Smooth muscle cell (in vitro differentiated cells): ENCODE data around the gene PLCB3. TPM values are rescaled to one million over a fixed set of nuclear protein-coding genes. Genes with fewer than 3 reads are reported as not detected.

ENCODE experiments used
- DNase-seq: peaks from one replicate; lab custom pipeline; 2025; ENCODE audit not compliant: unreplicated experiment; lab: John Stamatoyannopoulos, UW
- H2AFZ ChIP-seq: fragments of 200-600 bp; sonication (generic); 2 replicates; pipeline ENCODE4 v1.6.0; 2016; ENCODE audit warnings: antibody characterized with exemption, low read depth, mild to moderate bottlenecking
- H3F3A ChIP-seq: fragments of 200-600 bp; sonication (generic); 2 replicates; pipeline ENCODE4 v1.6.0; 2017; ENCODE audit warnings: antibody characterized with exemption, low read depth
- H3K27ac ChIP-seq: fragments of 200-600 bp; sonication (generic); 2 replicates; pipeline ENCODE4 v1.5.1; 2016; ENCODE audit warnings: low read depth, mild to moderate bottlenecking
- H3K27me3 ChIP-seq: fragments of 200-600 bp; sonication (generic); 2 replicates; pipeline ENCODE4 v1.6.1; 2016; ENCODE audit warnings: low read depth, mild to moderate bottlenecking
- H3K36me3 ChIP-seq: fragments of 200-600 bp; sonication (generic); 2 replicates; pipeline ENCODE4 v1.5.1; 2016; ENCODE audit warnings: low read depth
- H3K4me1 ChIP-seq: fragments of 200-600 bp; sonication (generic); 2 replicates; pipeline ENCODE4 v1.5.1; 2016; ENCODE audit warnings: low read depth
- H3K4me2 ChIP-seq: fragments of 200-600 bp; sonication (generic); 2 replicates; pipeline ENCODE4 v1.6.0; 2016; ENCODE audit warnings: mild to moderate bottlenecking
- H3K4me3 ChIP-seq: fragments of 200-600 bp; sonication (generic); 2 replicates; pipeline ENCODE4 v1.5.1; 2016; ENCODE audit warnings: mild to moderate bottlenecking
- H3K79me2 ChIP-seq: fragments of 200-600 bp; sonication (generic); 2 replicates; pipeline ENCODE4 v1.6.0; 2016; ENCODE audit warnings: low read depth, mild to moderate bottlenecking
- H3K9ac ChIP-seq: fragments of 200-600 bp; sonication (generic); 2 replicates; pipeline ENCODE4 v1.6.0; 2016; ENCODE audit warnings: low read depth
- H3K9me3 ChIP-seq: fragments of 200-600 bp; sonication (generic); replicated peaks from 2 replicates; pipeline ENCODE4 v1.5.1; 2016; ENCODE audit warnings: low read depth
- H4K20me1 ChIP-seq: fragments of 200-600 bp; sonication (generic); 2 replicates; pipeline ENCODE4 v1.6.0; 2016; ENCODE audit warnings: low read depth
- WGBS: methylation state at CpG from one replicate; pipeline ENCODE4 v1.1.7; 2016; ENCODE audit warnings: low lambda C conversion rate; 5-methylcytosine and 5-hydroxymethylcytosine counted together
- polyA plus RNA-seq: library from polyadenylated mRNA; unstranded; fragments of >200 nt; fragmentation: Nextera tagmentation; extraction: Ambion mirVana; gene quantifications from 2 replicates; pipeline ENCODE4 v1.2.1, GENCODE V29; 2016
- total RNA-seq: library from RNA; depleted of rRNA; stranded (reverse); fragments of >200 nt; gene quantifications from 2 replicates; pipeline ENCODE4 v1.2.3, GENCODE V29; 2014
- TF ChIP-seq, protein P1 (sequence below): fragments of 200-600 bp; sonication (generic); IDR thresholded peaks from 2 replicates; pipeline ENCODE4 v1.5.1; 2017; ENCODE audit warnings: borderline replicate concordance, mild to moderate bottlenecking, antibody characterized with exemption; ENCODE audit not compliant: insufficient read depth, poor library complexity, severe bottlenecking

The PLCB3 gene
- total and polyA plus RNA-seq, 2 experiments from 2014 or later: 15.0 to 15.6 TPM

DNA sequence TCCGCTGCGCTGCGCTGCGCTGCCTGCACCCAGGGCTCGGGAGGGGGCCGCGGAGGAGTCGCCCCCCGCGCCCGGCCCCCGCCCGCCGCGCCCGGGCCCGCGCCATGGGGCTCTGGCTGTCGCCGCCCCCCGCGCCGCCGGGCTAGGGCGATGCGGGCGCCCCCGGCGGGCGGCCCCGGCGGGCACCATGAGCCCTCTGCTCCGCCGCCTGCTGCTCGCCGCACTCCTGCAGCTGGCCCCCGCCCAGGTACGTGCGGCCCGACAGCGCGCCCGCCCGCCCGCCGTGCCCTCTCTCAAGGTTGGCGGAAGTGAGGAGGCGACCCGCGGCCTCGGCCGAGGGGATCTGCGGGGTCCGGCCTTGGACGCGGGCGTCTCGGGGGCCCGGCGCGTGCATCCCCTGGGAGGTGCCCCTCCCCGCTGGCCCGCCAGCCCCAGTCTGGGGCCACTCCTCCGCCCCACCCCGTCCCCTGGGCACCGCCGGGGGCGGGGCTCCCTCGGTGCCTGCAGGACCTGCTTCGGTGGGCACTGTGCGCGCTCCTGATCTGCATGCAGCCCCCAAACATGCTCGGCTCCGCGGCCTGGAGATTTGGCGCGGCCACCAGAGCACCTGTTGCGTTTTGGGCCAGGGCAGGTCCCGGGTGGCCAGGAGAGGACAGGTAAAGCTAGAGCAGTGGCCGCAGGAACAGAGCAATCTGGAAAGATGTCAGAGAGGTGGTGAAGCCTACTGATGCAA, 16.5 kb upstream of the PLCB3 start:
- H3K27me3 ChIP-seq: no peaks in the 10 kb centered on the region
- H3K36me3 ChIP-seq: no peaks in the 10 kb centered on the region
- TF ChIP-seq, protein P1, sequence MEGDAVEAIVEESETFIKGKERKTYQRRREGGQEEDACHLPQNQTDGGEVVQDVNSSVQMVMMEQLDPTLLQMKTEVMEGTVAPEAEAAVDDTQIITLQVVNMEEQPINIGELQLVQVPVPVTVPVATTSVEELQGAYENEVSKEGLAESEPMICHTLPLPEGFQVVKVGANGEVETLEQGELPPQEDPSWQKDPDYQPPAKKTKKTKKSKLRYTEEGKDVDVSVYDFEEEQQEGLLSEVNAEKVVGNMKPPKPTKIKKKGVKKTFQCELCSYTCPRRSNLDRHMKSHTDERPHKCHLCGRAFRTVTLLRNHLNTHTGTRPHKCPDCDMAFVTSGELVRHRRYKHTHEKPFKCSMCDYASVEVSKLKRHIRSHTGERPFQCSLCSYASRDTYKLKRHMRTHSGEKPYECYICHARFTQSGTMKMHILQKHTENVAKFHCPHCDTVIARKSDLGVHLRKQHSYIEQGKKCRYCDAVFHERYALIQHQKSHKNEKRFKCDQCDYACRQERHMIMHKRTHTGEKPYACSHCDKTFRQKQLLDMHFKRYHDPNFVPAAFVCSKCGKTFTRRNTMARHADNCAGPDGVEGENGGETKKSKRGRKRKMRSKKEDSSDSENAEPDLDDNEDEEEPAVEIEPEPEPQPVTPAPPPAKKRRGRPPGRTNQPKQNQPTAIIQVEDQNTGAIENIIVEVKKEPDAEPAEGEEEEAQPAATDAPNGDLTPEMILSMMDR: no peak
- peaks cover 6% of the 10 kb centered on the region for H3K79me2 ChIP-seq
- no peak for DNase-seq
- H2AFZ ChIP-seq: no peak overlapping the region
- H3K9ac ChIP-seq: no peak overlapping the region
- WGBS: 4% methylated on average over 25 of the region's 80 CpGs
- peaks cover 5% of the 10 kb centered on the region for H3K4me1 ChIP-seq
- H4K20me1 ChIP-seq: peaks cover 4% of the 10 kb centered on the region
- peak overlapping the region; percentile 72 for H3K4me3 ChIP-seq
- no peaks in the 10 kb centered on the region for H3K9me3 ChIP-seq
- H3K27ac ChIP-seq: no peak overlapping the region
- peak overlapping the region; percentile 93 for H3K4me2 ChIP-seq
- H3F3A ChIP-seq: peaks cover 13% of the 10 kb centered on the region

DNA sequence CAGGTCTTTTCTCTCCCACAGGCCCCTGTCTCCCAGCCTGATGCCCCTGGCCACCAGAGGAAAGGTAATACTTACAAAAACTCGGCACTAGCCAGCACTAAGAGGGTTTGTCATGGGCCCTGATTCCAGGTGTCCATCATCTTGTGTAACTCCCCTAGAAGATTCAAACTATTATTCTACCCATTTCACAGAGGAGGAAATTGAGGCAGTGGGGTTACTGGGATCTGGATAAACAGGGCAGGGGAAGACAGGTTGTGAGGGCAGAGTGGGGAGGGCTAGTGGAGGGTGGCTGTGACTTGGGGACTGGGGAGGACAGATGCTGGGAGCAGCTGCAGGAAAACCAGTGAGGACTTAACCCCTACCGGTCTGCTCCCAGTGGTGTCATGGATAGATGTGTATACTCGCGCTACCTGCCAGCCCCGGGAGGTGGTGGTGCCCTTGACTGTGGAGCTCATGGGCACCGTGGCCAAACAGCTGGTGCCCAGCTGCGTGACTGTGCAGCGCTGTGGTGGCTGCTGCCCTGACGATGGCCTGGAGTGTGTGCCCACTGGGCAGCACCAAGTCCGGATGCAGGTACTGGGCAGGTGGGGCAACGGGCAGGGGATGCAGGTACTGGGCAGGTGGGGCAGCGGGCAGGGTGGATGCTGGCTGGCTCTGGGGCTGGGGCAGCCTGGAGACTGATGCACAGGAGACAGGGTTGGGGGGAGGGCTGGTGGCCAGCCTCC, 15.7 kb upstream of the PLCB3 start:
- H3F3A ChIP-seq: peaks cover 13% of the 10 kb centered on the region
- H3K9ac ChIP-seq: no peak overlapping the region
- no peak for DNase-seq
- H3K9me3 ChIP-seq: no peaks in the 10 kb centered on the region
- no peak overlapping the region for H2AFZ ChIP-seq
- peaks cover 4% of the 10 kb centered on the region for H4K20me1 ChIP-seq
- H3K4me1 ChIP-seq: peaks cover 10% of the 10 kb centered on the region
- H3K36me3 ChIP-seq: no peaks in the 10 kb centered on the region
- no peak overlapping the region for H3K27ac ChIP-seq
- no peaks in the 10 kb centered on the region for H3K27me3 ChIP-seq
- H3K4me2 ChIP-seq: peak overlapping the region; percentile 93
- H3K4me3 ChIP-seq: peak overlapping the region; percentile 72
- WGBS: 97% methylated on average over 12 of the region's 12 CpGs
- TF ChIP-seq, protein P1: no peak
- H3K79me2 ChIP-seq: peaks cover 6% of the 10 kb centered on the region

DNA sequence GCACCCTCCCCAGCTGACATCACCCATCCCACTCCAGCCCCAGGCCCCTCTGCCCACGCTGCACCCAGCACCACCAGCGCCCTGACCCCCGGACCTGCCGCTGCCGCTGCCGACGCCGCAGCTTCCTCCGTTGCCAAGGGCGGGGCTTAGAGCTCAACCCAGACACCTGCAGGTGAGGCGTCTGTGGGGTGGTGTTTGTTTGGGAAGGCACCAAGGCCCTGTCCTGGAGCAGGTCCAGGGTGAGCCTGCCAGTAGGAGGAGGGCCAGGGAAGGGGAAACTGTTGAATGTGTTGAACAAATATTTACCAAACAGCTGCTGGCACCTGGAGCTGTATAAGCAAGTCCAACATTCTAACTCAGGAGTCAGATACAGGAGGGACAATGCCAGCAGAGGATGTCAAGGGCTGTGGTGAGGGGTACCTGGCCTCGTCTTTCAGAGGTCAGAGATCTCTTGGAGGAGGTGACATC, 13.8 kb upstream of the PLCB3 start:
- H3K27me3 ChIP-seq: no peaks in the 10 kb centered on the region
- no peak overlapping the region for H3K4me3 ChIP-seq
- H3K9me3 ChIP-seq: no peaks in the 10 kb centered on the region
- peaks cover 7% of the 10 kb centered on the region for H3K4me1 ChIP-seq
- no peak for DNase-seq
- H3K9ac ChIP-seq: no peak overlapping the region
- TF ChIP-seq, protein P1: no peak
- no peak overlapping the region for H3K4me2 ChIP-seq
- H3F3A ChIP-seq: peaks cover 13% of the 10 kb centered on the region
- no peak overlapping the region for H3K27ac ChIP-seq
- H3K79me2 ChIP-seq: peaks cover 1% of the 10 kb centered on the region
- no peaks in the 10 kb centered on the region for H3K36me3 ChIP-seq
- no peak overlapping the region for H2AFZ ChIP-seq
- H4K20me1 ChIP-seq: peaks cover 10% of the 10 kb centered on the region
- 91% methylated on average over 12 of the region's 12 CpGs for WGBS
